GM23338 (cell line): ENCODE results near the gene MTHFD1. TPM values are rescaled to one million over a fixed set of nuclear protein-coding genes. Genes with fewer than 3 reads are reported as not detected.

Experiments used
- ATAC-seq: fragments of 200-7000 bp; cut with Tn5 transposase; 3 replicates; pipeline ENCODE4 v1.9.1; 2020
- DNase-seq: peaks from one replicate; pipeline ENCODE4 v3.0.0-alpha.2; 2015; ENCODE audit warnings: low spot score
- H2AFZ ChIP-seq: fragments of 200-600 bp; sonication (generic); 2 replicates; pipeline ENCODE4 v1.8.0; 2016; ENCODE audit warnings: antibody characterized with exemption, mild to moderate bottlenecking, moderate library complexity
- H3F3A ChIP-seq: fragments of 200-600 bp; sonication (generic); replicated peaks from 2 replicates; pipeline ENCODE4 v1.8.0; 2017; ENCODE audit warnings: antibody characterized with exemption, mixed run types, low read depth
- H3K27ac ChIP-seq: fragments of 200-600 bp; sonication (generic); 2 replicates; pipeline ENCODE4 v1.6.1; 2016; ENCODE audit warnings: low read depth
- H3K27me3 ChIP-seq: fragments of 200-600 bp; sonication (generic); 2 replicates; pipeline ENCODE4 v1.8.0; 2016; ENCODE audit warnings: mild to moderate bottlenecking, mixed run types, moderate library complexity; ENCODE audit not compliant: insufficient read depth
- H3K36me3 ChIP-seq: fragments of 200-600 bp; sonication (generic); 2 replicates; pipeline ENCODE4 v1.8.0; 2016; ENCODE audit warnings: mild to moderate bottlenecking; ENCODE audit not compliant: insufficient read depth
- H3K4me1 ChIP-seq: fragments of 200-600 bp; sonication (generic); 2 replicates; pipeline ENCODE4 v1.8.0; 2016; ENCODE audit warnings: mild to moderate bottlenecking, moderate library complexity; ENCODE audit not compliant: insufficient read depth
- H3K4me2 ChIP-seq: fragments of 200-600 bp; sonication (generic); 2 replicates; pipeline ENCODE4 v1.7.1; 2017; ENCODE audit warnings: mixed run types
- H3K4me3 ChIP-seq: fragments of 200-600 bp; sonication (generic); 2 replicates; pipeline ENCODE4 v1.6.1; 2016; ENCODE audit warnings: mixed run types
- H3K79me2 ChIP-seq: fragments of 200-600 bp; sonication (generic); replicated peaks from 2 replicates; pipeline ENCODE4 v1.8.0; 2017; ENCODE audit warnings: mild to moderate bottlenecking; ENCODE audit not compliant: insufficient read depth
- H3K9me2 ChIP-seq: fragments of 200-600 bp; sonication (generic); 2 replicates; pipeline ENCODE4 v1.8.0; 2017; ENCODE audit not compliant: insufficient read depth
- H4K20me1 ChIP-seq: fragments of 200-600 bp; sonication (generic); replicated peaks from 2 replicates; pipeline ENCODE4 v1.8.0; 2017; ENCODE audit warnings: mild to moderate bottlenecking; ENCODE audit not compliant: insufficient read depth
- H3K27ac Mint-ChIP-seq: 2 replicates; pipeline ENCODE4 v1.8.0; 2020; ENCODE audit warnings: inconsistent platforms, mild to moderate bottlenecking, moderate library complexity, mixed read lengths
- H3K27me3 Mint-ChIP-seq: 3 replicates; pipeline ENCODE4 v1.8.0; 2022; ENCODE audit warnings: low read depth, mild to moderate bottlenecking, moderate library complexity, mixed read lengths, inconsistent platforms; ENCODE audit not compliant: insufficient read depth, poor library complexity
- H3K36me3 Mint-ChIP-seq: 3 replicates; pipeline ENCODE4 v1.8.0; 2021; ENCODE audit warnings: low read depth, mild to moderate bottlenecking, inconsistent platforms, moderate library complexity, mixed read lengths
- H3K4me1 Mint-ChIP-seq: 3 replicates; pipeline ENCODE4 v1.8.0; 2020; ENCODE audit warnings: mild to moderate bottlenecking, inconsistent platforms, mixed read lengths
- H3K4me3 Mint-ChIP-seq: 3 replicates; pipeline ENCODE4 v1.8.0; 2021; ENCODE audit warnings: moderate library complexity, mild to moderate bottlenecking, inconsistent platforms, mixed read lengths
- H3K9me3 Mint-ChIP-seq: 3 replicates; pipeline ENCODE4 v1.8.0; 2020; ENCODE audit warnings: moderate library complexity, mild to moderate bottlenecking, inconsistent platforms, mixed read lengths
- CREB1 ChIP-seq: fragments of 250-450 bp; sonication (Bioruptor Pico); IDR thresholded peaks from 2 replicates; pipeline ENCODE4 v1.5.0; 2020; ENCODE audit warnings: low read depth, mild to moderate bottlenecking, moderate library complexity
- CTCF ChIP-seq, 2 experiments: fragments of 200-600 bp in 1 of 2; sonication (generic) in 1 of 2; conservative IDR thresholded peaks; 2 replicates each; pipeline versions ENCODE4 v1.5.1 to v1.6.1; 2016 to 2017; ENCODE audit warnings: antibody characterized with exemption in 2 of 2, low read depth in 2 of 2, mild to moderate bottlenecking in 2 of 2, moderate library complexity in 1 of 2
- EZH2 ChIP-seq: fragments of 200-600 bp; sonication (generic); IDR thresholded peaks from one replicate; pipeline ENCODE4 v1.8.0; 2017; ENCODE audit warnings: antibody characterized with exemption, mild to moderate bottlenecking, low read depth; ENCODE audit not compliant: unreplicated experiment
- EZH2phosphoT487 ChIP-seq: fragments of 200-600 bp; sonication (generic); IDR thresholded peaks from one replicate; pipeline ENCODE4 v1.8.1; 2018; ENCODE audit warnings: antibody characterized with exemption; ENCODE audit not compliant: unreplicated experiment
- JUNB ChIP-seq: IDR thresholded peaks from one replicate; pipeline ENCODE4 v1.6.1; 2016; ENCODE audit warnings: antibody characterized with exemption; ENCODE audit not compliant: unreplicated experiment
- NANOG ChIP-seq: IDR thresholded peaks from 2 replicates; pipeline ENCODE4 v1.6.1; 2016; ENCODE audit warnings: antibody characterized with exemption, borderline replicate concordance
- POLR2AphosphoS5 ChIP-seq: IDR thresholded peaks from 2 replicates; pipeline ENCODE4 v1.6.1; 2016; ENCODE audit warnings: antibody characterized with exemption, low read depth
- REST ChIP-seq: IDR thresholded peaks from one replicate; pipeline ENCODE4 v1.6.1; 2018; ENCODE audit warnings: antibody characterized with exemption; ENCODE audit not compliant: unreplicated experiment
- STAT1 ChIP-seq: IDR thresholded peaks from one replicate; pipeline ENCODE4 v1.6.1; 2016; ENCODE audit warnings: antibody characterized with exemption; ENCODE audit not compliant: unreplicated experiment
- ZNF114 ChIP-seq: fragments of 250-450 bp; sonication (Bioruptor Pico); IDR thresholded peaks from 2 replicates; pipeline ENCODE4 v1.5.0; 2020; ENCODE audit warnings: mild to moderate bottlenecking, moderate library complexity
- ZNF331 ChIP-seq: fragments of 250-450 bp; sonication (Bioruptor Pico); IDR thresholded peaks from 2 replicates; pipeline ENCODE4 v1.5.0; 2020; ENCODE audit warnings: low read depth, mild to moderate bottlenecking, moderate library complexity
- polyA plus RNA-seq: library from polyadenylated mRNA; unstranded; fragments of >200 nt; fragmentation: Nextera tagmentation; extraction: Ambion mirVana; gene quantifications from 2 replicates; pipeline ENCODE4 v1.2.1, GENCODE V29; 2016
- total RNA-seq: library from RNA; depleted of rRNA; stranded (reverse); fragments of >200 nt; shearing (Covaris generic); gene quantifications from 2 replicates; pipeline ENCODE4 v1.2.3, GENCODE V29; 2014
- TF ChIP-seq, protein P1 (sequence below): IDR thresholded peaks from 2 replicates; pipeline ENCODE4 v1.6.1; 2016; ENCODE audit warnings: antibody characterized with exemption
- TF ChIP-seq, protein P2 (sequence below): fragments of 250-450 bp; sonication (Bioruptor Pico); IDR thresholded peaks from 2 replicates; pipeline ENCODE4 v1.5.0; 2020; ENCODE audit warnings: mild to moderate bottlenecking, moderate library complexity

MTHFD1 gene
- total and polyA plus RNA-seq, 2 experiments from 2014 or later: 219 to 237 TPM

- peaks cover 5% of the 10 kb centered on the region for H3K27me3 Mint-ChIP-seq
- Histone ChIP-seq H3K79me2 (no peaks in the 10 kb centered on the region), H3K4me2 (no peak overlapping the region), H2AFZ (no peak overlapping the region), H3K4me3 (no peak overlapping the region), H3K9me2 (no peaks in the 10 kb centered on the region), H3K27ac (peak overlapping the region; percentile 55; the same call in 1 of the 2 replicates), H3K27me3 (no peaks in the 10 kb centered on the region), H4K20me1 (peaks cover 15% of the 10 kb centered on the region), H3F3A (peaks cover 6% of the 10 kb centered on the region; the same call in 1 of the 2 replicates), H3K4me1 (no peaks in the 10 kb centered on the region), H3K36me3 (peaks cover 76% of the 10 kb centered on the region)
- ATAC-seq (no peak), DNase-seq (no peak)
- H3K9me3 Mint-ChIP-seq: no peaks in the 10 kb centered on the region
- peaks cover 83% of the 10 kb centered on the region for H3K36me3 Mint-ChIP-seq
- no peak overlapping the region for H3K4me3 Mint-ChIP-seq
- TF ChIP-seq CTCF (conservative IDR thresholded peaks at IDR 0.05; ENCODE audit: low read depth in 2 of 2): no peak
- no peak for TF ChIP-seq POLR2AphosphoS5
- TF ChIP-seq EZH2phosphoT487: no peak
- no peak for TF ChIP-seq EZH2
- TF ChIP-seq ZNF114: no peak
- no peak for TF ChIP-seq JUNB
- TF ChIP-seq REST: no peak
- TF ChIP-seq STAT1: no peak
- no peak for TF ChIP-seq ZNF331 (CRISPR knock-in tag)
- TF ChIP-seq, protein P1, sequence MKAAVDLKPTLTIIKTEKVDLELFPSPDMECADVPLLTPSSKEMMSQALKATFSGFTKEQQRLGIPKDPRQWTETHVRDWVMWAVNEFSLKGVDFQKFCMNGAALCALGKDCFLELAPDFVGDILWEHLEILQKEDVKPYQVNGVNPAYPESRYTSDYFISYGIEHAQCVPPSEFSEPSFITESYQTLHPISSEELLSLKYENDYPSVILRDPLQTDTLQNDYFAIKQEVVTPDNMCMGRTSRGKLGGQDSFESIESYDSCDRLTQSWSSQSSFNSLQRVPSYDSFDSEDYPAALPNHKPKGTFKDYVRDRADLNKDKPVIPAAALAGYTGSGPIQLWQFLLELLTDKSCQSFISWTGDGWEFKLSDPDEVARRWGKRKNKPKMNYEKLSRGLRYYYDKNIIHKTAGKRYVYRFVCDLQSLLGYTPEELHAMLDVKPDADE: no peak
- no peak for TF ChIP-seq CREB1
- TF ChIP-seq, protein P2, sequence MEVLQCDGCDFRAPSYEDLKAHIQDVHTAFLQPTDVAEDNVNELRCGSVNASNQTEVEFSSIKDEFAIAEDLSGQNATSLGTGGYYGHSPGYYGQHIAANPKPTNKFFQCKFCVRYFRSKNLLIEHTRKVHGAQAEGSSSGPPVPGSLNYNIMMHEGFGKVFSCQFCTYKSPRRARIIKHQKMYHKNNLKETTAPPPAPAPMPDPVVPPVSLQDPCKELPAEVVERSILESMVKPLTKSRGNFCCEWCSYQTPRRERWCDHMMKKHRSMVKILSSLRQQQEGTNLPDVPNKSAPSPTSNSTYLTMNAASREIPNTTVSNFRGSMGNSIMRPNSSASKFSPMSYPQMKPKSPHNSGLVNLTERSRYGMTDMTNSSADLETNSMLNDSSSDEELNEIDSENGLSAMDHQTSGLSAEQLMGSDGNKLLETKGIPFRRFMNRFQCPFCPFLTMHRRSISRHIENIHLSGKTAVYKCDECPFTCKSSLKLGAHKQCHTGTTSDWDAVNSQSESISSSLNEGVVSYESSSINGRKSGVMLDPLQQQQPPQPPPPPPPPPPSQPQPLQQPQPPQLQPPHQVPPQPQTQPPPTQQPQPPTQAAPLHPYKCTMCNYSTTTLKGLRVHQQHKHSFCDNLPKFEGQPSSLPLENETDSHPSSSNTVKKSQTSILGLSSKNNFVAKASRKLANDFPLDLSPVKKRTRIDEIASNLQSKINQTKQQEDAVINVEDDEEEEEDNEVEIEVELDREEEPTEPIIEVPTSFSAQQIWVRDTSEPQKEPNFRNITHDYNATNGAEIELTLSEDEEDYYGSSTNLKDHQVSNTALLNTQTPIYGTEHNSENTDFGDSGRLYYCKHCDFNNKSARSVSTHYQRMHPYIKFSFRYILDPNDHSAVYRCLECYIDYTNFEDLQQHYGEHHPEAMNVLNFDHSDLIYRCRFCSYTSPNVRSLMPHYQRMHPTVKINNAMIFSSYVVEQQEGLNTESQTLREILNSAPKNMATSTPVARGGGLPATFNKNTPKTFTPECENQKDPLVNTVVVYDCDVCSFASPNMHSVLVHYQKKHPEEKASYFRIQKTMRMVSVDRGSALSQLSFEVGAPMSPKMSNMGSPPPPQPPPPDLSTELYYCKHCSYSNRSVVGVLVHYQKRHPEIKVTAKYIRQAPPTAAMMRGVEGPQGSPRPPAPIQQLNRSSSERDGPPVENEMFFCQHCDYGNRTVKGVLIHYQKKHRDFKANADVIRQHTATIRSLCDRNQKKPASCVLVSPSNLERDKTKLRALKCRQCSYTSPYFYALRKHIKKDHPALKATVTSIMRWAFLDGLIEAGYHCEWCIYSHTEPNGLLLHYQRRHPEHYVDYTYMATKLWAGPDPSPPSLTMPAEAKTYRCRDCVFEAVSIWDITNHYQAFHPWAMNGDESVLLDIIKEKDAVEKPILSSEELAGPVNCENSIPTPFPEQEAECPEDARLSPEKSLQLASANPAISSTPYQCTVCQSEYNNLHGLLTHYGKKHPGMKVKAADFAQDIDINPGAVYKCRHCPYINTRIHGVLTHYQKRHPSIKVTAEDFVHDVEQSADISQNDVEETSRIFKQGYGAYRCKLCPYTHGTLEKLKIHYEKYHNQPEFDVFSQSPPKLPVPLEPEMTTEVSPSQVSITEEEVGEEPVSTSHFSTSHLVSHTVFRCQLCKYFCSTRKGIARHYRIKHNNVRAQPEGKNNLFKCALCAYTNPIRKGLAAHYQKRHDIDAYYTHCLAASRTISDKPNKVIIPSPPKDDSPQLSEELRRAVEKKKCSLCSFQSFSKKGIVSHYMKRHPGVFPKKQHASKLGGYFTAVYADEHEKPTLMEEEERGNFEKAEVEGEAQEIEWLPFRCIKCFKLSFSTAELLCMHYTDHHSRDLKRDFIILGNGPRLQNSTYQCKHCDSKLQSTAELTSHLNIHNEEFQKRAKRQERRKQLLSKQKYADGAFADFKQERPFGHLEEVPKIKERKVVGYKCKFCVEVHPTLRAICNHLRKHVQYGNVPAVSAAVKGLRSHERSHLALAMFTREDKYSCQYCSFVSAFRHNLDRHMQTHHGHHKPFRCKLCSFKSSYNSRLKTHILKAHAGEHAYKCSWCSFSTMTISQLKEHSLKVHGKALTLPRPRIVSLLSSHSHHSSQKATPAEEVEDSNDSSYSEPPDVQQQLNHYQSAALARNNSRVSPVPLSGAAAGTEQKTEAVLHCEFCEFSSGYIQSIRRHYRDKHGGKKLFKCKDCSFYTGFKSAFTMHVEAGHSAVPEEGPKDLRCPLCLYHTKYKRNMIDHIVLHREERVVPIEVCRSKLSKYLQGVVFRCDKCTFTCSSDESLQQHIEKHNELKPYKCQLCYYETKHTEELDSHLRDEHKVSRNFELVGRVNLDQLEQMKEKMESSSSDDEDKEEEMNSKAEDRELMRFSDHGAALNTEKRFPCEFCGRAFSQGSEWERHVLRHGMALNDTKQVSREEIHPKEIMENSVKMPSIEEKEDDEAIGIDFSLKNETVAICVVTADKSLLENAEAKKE: no peak
- TF ChIP-seq NANOG: no peak
- no peaks in the 10 kb centered on the region for H3K4me1 Mint-ChIP-seq
- H3K27ac Mint-ChIP-seq: no peak overlapping the region
These were observed 54.3 kb downstream of the MTHFD1 start for GRCh38 chr14:64442300-64442988.
